AG04449 (cell line): ENCODE measurements around the gene HTT.

Source experiments
- CTCF ChIA-PET: fragments of 350-600 bp; formaldehyde crosslinking; extraction: SDS; loops from one replicate; lab custom pipeline; 2021; ENCODE audit warnings: antibody characterized with exemption; lab: Yijun Ruan, JAX
- POLR2A ChIA-PET: fragments of 400-600, 350-600 bp; formaldehyde crosslinking; extraction: SDS; loops from one replicate; lab custom pipeline; 2020; ENCODE audit warnings: antibody characterized with exemption, inconsistent platforms; lab: Yijun Ruan, JAX
- DNase-seq: peaks from one replicate; pipeline ENCODE4 v3.0.0-alpha.2; 2010; ENCODE audit warnings: low read depth, low spot score
- H3K4me3 ChIP-seq: 2 replicates; pipeline ENCODE4 v1.5.1; 2011; ENCODE audit warnings: low read depth, mild to moderate bottlenecking, control low read depth, low read length
- TF ChIP-seq, protein P1 (sequence below): IDR thresholded peaks from one replicate; pipeline ENCODE4 v1.5.1; 2011; ENCODE audit warnings: mild to moderate bottlenecking, moderate library complexity, low read length, control low read depth, inconsistent platforms; ENCODE audit not compliant: insufficient read depth; ENCODE audit errors: missing control alignments

The HTT gene

DNA sequence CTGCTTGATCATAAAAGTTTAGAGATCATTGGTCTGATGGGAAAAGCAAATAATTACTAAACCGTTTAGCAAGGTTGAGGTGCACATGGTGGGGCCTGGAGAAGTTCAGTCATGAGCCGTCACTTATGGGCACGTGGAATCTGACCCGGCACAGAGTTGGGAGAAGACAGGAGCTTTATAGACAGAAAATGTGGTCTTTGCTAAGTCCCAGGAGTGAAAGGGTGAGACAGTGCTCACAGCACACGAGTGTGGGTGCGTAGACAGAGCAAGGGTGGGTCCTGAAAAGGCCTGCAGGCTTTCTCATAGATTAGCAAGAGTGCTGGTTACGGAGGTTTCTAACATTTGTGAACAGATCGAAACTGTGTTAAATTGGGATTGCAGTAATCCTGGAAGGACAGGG is 43.8 kb downstream of the HTT start:
- ChIA-PET POLR2A (no interaction called here), CTCF (interaction anchor here (4.2 kb wide), 1 partner anchor 11 kb away, joined by 35 read pairs; no protein-coding TSS in a partner anchor)
- H3K4me3 ChIP-seq, result no peak overlapping the region
- DNase-seq, result no peak
- TF ChIP-seq, protein P1, sequence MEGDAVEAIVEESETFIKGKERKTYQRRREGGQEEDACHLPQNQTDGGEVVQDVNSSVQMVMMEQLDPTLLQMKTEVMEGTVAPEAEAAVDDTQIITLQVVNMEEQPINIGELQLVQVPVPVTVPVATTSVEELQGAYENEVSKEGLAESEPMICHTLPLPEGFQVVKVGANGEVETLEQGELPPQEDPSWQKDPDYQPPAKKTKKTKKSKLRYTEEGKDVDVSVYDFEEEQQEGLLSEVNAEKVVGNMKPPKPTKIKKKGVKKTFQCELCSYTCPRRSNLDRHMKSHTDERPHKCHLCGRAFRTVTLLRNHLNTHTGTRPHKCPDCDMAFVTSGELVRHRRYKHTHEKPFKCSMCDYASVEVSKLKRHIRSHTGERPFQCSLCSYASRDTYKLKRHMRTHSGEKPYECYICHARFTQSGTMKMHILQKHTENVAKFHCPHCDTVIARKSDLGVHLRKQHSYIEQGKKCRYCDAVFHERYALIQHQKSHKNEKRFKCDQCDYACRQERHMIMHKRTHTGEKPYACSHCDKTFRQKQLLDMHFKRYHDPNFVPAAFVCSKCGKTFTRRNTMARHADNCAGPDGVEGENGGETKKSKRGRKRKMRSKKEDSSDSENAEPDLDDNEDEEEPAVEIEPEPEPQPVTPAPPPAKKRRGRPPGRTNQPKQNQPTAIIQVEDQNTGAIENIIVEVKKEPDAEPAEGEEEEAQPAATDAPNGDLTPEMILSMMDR, result no peak

DNA sequence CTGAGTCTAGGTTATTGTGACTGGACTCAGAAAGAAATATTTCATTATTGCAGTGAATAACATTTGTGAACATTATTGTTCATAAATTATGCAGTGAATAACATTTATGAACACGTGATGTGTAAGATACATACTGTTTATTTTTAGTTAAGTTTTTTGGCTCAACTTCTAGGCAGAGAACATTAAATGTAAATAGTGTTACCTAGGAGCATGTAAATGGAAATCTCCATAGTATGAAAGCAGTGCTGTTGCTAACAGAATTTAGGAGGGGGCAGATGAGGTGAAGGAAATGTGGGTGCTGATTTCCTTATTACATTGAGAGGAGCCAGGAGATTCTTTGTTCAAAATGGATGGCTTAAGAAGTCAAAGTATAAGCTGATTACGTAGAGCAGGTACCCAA is 45.0 kb downstream of the HTT start:
- DNase-seq, result no peak
- CTCF ChIA-PET, result interaction anchor here (0.8 to 1.9 kb wide), 3 partner anchors 10 to 16 kb away, joined by 3 to 4 read pairs (median 4); no protein-coding TSS in a partner anchor
- POLR2A ChIA-PET, result interaction anchor here (0.7 kb wide), 1 partner anchor 31 kb away, joined by 3 read pairs; no protein-coding TSS in a partner anchor

DNA sequence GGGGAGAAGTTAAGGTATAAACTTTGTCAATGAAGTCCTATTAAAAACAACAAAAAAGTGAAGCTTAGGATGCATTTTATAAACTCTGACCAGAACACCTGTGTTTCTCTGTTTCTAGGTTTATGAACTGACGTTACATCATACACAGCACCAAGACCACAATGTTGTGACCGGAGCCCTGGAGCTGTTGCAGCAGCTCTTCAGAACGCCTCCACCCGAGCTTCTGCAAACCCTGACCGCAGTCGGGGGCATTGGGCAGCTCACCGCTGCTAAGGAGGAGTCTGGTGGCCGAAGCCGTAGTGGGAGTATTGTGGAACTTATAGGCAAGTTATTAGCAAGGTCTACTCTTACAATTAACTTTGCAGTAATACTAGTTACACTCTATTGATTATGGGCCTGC is 46.6 kb downstream of the HTT start:
- ChIA-PET POLR2A (interaction anchor here (0.7 kb wide), 1 partner anchor 9 kb away, joined by 3 read pairs; no protein-coding TSS in a partner anchor), CTCF (interaction anchor here (0.9 to 4.9 kb wide), 4 partner anchors 9 to 24 kb away, joined by 3 to 63 read pairs (median 4); no protein-coding TSS in a partner anchor)
- DNase-seq, result no peak
- H3K4me3 ChIP-seq, result no peak overlapping the region
- TF ChIP-seq, protein P1, result no peak

More for the DNA sequence above, 45.0 kb downstream of the HTT start:
- no peak overlapping the region for H3K4me3 ChIP-seq
- TF ChIP-seq, protein P1, result no peak

DNA sequence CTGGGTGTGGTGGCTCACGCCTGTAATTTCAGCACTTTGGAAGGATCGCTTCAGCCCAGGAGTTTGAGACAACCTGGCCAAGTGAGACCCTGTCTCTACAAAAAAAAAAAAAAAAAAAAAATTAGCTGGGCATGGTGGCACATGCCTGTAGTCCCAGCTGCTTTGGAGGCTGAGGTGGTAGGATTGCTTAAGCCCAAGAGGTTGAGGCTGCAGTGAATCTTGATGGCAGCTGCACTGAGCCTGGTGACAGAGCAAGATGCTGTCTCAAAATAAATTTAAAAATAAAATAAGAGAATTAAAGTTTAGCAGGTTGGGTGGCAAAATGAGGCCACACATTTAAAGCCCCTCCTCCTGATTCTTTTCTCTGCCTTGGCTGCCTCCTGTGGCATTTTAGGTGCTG is 47.1 kb downstream of the HTT start:
- no peak for DNase-seq
- TF ChIP-seq, protein P1, result no peak
- POLR2A ChIA-PET, result interaction anchor here (0.7 kb wide), 1 partner anchor 9 kb away, joined by 3 read pairs; no protein-coding TSS in a partner anchor
- no peak overlapping the region for H3K4me3 ChIP-seq
- CTCF ChIA-PET, result interaction anchor here (1.1 to 4.9 kb wide), 4 partner anchors 8 to 18 kb away, joined by 4 to 63 read pairs (median 6); no protein-coding TSS in a partner anchor

DNA sequence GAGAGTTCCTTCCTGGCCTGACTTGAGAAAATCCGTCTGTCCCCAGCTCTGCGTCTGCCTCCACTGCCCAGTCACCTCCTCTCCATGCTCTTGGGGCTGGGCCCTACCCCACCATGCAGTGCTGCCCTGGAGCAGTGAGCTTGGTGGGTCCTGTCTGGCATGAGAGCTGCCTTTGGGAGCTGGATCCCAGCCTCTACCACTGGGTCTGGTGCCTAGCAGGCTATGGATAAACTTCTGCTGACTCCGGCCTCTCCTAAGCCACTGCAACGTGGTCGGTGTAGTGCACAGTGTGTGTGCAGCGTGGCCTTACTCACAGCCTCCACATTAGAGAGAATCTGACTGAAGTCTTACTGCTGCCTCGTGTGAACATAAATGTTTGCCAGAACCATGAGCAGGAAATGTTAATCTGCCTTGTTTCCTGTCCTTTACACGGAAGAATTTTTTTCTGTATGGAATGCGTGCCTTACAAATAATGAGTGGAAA is 47.6 kb downstream of the HTT start:
- ChIA-PET POLR2A (interaction anchor here (0.7 to 1.6 kb wide), 2 partner anchors 10 to 14 kb away, joined by 3 to 6 read pairs; no protein-coding TSS in a partner anchor), CTCF (interaction anchor here (0.6 to 4.9 kb wide), 7 partner anchors 10 to 358 kb away, joined by 3 to 63 read pairs (median 4); no protein-coding TSS in a partner anchor)
- H3K4me3 ChIP-seq, result no peak overlapping the region
- no peak for DNase-seq
- TF ChIP-seq, protein P1, result no peak

DNA sequence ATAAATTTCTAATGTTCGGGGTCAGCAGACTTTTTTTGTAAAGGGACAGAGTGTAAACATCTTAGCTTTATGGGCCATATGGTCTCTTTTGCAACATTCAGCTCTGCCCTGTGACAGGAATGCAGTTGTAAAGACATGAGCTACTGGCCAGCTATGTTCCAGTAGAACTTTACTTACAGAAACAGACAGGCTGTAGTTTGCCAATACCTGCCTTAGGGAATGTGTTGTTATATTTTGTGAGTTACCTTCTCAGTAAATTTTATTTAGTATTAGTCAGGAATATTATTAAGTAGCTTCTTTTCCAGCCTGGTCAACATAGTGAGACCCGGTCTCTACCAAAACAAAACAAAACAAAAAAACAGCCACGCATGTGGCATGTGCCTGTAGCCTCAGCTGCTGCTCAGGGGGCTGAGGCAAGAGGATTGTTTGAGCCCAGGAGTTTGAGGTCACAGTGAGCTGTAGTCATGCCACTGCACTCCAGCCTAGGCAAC is 48.7 kb downstream of the HTT start:
- POLR2A ChIA-PET, result interaction anchor here (1.6 kb wide), 1 partner anchor 16 kb away, joined by 6 read pairs; no protein-coding TSS in a partner anchor
- no peak for DNase-seq
- TF ChIP-seq, protein P1, result no peak

More for the DNA sequence above, 48.7 kb downstream of the HTT start:
- CTCF ChIA-PET, result interaction anchor here (0.6 to 4.9 kb wide), 8 partner anchors 11 to 320 kb away, joined by 3 to 63 read pairs (median 4); no protein-coding TSS in a partner anchor
- H3K4me3 ChIP-seq, result no peak overlapping the region
